Stimulated activated memory B cell treated with anti-CD40 and anti-IgM and Interleukin-4, amounts not matched to agents 10 μg/mL and 1 μg/mL and 100 μg/mL, for 72 hours (primary cell): ENCODE data around the gene LRRC27.

ENCODE experiments used
- ATAC-seq: fragments of 150-1000 bp; cut with Tn5 transposase; 2 replicates; pipeline ENCODE4 v1.10.0; 2021
- H3K27ac Mint-ChIP-seq: one replicate; pipeline ENCODE4 v1.8.0; 2022; ENCODE audit warnings: mild to moderate bottlenecking, mixed read lengths
- H3K27me3 Mint-ChIP-seq: one replicate; pipeline ENCODE4 v1.8.0; 2022; ENCODE audit warnings: mixed read lengths
- H3K36me3 Mint-ChIP-seq: one replicate; pipeline ENCODE4 v1.8.0; 2022; ENCODE audit warnings: mixed read lengths
- H3K4me1 Mint-ChIP-seq: one replicate; pipeline ENCODE4 v1.8.0; 2022; ENCODE audit warnings: mixed read lengths
- H3K4me3 Mint-ChIP-seq: one replicate; pipeline ENCODE4 v1.8.0; 2022; ENCODE audit warnings: mild to moderate bottlenecking, moderate library complexity, mixed read lengths
- H3K9me3 Mint-ChIP-seq: one replicate; pipeline ENCODE4 v1.8.0; 2022; ENCODE audit warnings: mixed read lengths

LRRC27 gene

DNA sequence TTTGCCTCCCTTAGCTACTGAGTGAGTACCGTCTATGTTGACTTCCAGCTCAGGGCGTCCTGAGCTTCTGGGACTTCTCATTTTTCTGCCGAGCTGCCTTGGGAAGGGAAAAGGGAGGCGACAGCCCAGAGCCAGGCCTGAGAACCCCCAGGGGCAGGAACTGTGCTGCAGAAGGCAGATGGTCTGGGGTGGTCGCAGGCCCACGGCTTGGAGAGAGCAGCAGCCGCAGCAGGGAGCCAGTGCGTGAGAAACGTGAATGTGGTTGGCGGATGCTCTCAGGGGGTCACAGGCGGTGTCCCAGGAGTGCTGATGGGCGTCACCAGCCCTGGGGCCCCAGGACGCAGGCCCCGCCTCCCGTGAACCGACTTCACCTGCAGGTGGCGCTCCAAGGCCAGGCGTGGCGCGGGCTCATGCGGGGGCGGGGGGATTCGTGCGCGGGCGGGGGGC is 55.8 kb downstream of the LRRC27 start:
- peak; percentile 82 for ATAC-seq
- Mint-ChIP-seq H3K27me3 (no peaks in the 10 kb centered on the region), H3K36me3 (no peaks in the 10 kb centered on the region), H3K27ac (peak overlapping the region; percentile 90), H3K9me3 (peaks cover 8% of the 10 kb centered on the region), H3K4me1 (peaks cover 20% of the 10 kb centered on the region), H3K4me3 (peak overlapping the region; percentile 73)

DNA sequence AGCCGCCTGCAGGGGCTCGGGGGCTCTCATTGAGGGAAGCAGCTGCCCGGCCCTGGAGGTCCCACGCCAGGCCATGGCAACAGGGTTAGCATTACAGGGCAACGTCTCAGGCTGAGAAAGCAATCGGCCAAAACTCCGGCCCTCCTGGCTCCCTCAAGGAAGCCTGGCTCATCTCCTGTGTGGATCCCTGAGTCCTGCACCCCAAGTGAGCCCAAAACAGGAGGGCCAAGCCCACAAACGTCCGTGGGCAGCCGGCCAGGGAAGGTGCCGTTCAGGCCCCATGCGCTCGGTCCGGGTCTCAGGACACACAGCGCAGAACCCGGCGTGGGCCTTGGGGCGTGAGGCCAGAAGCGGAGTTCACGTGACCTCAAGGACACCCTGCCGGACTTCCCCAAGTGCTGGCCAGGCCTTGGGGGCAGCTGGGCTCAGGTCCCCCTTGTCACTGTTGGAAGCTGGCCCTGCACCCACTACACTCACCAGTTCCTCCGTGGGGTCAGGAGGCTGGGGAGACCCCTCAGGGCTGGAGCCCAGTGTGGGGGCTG is 57.0 kb downstream of the LRRC27 start:
- H3K36me3 Mint-ChIP-seq = no peaks in the 10 kb centered on the region
- peak; percentile 13 for ATAC-seq
- no peak overlapping the region for H3K4me3 Mint-ChIP-seq
- peaks cover 8% of the 10 kb centered on the region for H3K9me3 Mint-ChIP-seq
- H3K27me3 Mint-ChIP-seq = no peaks in the 10 kb centered on the region
- peaks cover 29% of the 10 kb centered on the region for H3K4me1 Mint-ChIP-seq
- H3K27ac Mint-ChIP-seq = peak overlapping the region; percentile 25

DNA sequence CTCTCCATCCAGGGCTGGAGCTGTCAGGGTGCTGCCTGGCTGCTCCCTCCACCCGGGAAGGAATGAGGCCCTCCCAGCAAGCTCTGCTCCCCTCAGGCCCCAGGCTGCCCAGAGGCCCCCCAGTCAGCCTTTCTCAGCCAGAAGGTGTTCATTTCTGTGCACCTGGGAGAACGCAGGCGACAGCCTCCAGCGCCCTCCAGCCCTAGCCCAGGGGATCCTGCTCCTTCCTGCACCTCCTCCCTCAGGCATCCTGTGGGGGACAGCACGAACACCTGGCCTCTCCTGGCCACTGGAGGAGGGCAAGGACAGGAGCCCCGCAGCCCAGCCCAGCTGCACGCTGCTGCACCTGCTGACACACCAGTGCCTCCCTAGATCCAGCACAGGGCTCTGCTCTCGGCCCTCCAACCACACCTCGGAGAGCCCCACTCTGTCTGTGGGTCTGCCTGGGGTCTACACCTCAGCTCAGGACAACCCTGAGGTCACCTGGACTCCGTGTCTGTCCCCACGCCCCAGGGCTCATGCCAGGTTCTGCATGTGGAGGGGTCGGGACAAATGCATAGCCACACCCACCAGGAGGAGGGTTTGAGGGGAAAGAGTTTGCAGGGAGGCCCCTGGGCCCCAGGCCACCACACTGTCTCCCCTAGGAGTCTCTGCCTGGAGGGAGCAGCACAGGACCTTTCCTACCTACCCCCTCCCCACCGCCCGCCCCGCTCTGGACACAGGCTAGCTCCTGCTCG is 57.6 kb downstream of the LRRC27 start:
- Mint-ChIP-seq H3K27ac (peak overlapping the region; percentile 25), H3K27me3 (no peaks in the 10 kb centered on the region)

DNA sequence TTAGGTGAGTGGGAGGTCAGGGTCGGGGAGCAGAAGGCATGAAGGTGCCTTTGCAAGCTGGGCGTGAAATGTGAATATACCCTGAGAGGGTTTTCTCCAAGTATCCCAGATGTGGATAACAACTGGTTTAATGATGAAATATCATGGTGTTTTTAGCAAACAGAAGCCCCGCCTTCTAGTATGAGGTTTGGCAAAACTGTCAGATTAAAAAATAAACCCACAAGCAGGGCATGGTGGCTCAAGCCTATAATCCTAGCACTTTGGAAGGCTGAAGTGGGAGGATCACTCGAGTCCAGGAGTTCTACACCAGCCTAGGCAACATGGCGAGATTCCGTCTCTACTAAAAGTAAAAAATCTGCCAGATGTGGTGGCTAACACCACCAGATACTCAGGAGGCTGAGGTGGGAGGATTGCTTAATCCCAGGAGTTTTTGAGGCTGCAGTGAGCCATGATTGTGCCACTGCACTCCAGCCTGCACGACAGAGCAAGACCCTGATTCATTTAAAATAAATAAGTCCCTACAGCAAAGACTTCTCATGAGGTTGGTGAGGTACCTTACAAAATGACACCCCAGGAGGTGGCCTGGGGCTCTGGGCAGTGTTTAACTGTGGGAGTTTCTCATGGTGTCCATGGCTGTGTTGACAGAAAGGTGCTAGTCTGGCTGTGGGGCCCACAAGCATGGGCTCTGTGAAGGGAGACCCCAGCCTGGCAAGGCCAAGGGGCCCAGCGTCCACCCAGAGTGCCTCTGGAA is 58.4 kb downstream of the LRRC27 start:
- no peaks in the 10 kb centered on the region for H3K27me3 Mint-ChIP-seq
- H3K27ac Mint-ChIP-seq = no peak overlapping the region
- peaks cover 43% of the 10 kb centered on the region for H3K4me1 Mint-ChIP-seq
- H3K36me3 Mint-ChIP-seq = no peaks in the 10 kb centered on the region
- no peak overlapping the region for H3K4me3 Mint-ChIP-seq
- no peak for ATAC-seq
- peaks cover 8% of the 10 kb centered on the region for H3K9me3 Mint-ChIP-seq

More for the DNA sequence above, 57.6 kb downstream of the LRRC27 start:
- H3K36me3 Mint-ChIP-seq = no peaks in the 10 kb centered on the region
- H3K4me3 Mint-ChIP-seq = no peak overlapping the region
- no peak for ATAC-seq
- peaks cover 36% of the 10 kb centered on the region for H3K4me1 Mint-ChIP-seq
- peaks cover 8% of the 10 kb centered on the region for H3K9me3 Mint-ChIP-seq

DNA sequence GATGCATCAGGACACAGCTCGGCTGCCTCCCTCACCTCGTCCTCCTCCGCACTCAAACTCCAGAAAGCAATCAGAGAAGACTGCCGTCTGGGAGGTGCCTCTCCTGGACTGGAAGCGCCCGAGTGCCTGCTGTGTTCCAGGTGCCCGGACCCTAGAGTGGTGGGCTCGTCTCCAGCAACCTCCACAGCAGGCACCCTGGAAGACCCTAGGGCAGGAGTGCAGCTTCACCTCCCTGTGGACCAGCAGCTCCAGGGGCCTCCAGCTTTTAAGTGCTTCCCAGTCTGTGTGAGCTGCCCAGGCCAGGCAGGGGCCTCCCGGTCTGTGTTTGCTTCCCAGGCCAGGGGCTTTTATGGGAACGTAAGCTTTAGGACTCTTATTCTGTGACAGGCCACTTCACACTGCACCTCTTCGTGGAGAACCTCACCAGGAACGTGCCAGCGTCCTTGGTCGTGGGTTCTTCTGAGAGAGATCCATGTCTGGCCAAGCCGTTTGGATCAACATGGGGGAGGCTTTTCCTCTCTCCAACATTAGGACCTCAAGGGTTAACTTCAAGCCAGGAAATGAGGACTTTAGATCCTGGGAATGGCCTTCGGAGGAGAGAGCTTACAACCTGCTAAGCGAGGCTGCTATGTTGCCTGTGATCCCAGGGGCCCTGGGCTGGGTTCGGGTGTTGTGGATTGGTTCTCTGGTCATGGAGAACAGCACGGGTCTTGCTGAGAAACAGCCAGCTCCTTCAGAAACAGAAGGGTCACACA is 59.1 kb downstream of the LRRC27 start:
- no peak for ATAC-seq
- Mint-ChIP-seq H3K4me3 (no peak overlapping the region), H3K9me3 (peaks cover 8% of the 10 kb centered on the region), H3K4me1 (peaks cover 45% of the 10 kb centered on the region), H3K27ac (no peak overlapping the region), H3K27me3 (no peaks in the 10 kb centered on the region), H3K36me3 (no peaks in the 10 kb centered on the region)

DNA sequence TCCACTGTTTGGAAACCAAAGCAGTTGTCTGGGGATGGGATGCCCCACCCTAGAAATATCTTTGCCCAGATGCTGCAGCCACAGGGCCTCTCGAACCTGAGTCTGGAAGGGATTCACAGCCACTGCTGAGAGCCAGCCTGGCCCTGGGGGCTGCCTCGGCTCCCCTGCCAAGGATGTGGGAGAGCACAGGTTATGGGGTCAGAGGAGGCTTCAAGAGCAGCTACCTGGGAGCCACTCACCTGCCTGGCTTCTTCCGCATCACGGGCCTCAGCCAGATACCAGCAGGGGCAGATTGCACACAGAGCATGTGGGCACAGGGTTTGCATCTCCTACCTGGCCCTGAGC is 59.7 kb downstream of the LRRC27 start:
- H3K9me3 Mint-ChIP-seq = peaks cover 8% of the 10 kb centered on the region
- peaks cover 44% of the 10 kb centered on the region for H3K4me1 Mint-ChIP-seq
- no peak overlapping the region for H3K4me3 Mint-ChIP-seq
- no peak overlapping the region for H3K27ac Mint-ChIP-seq
- no peaks in the 10 kb centered on the region for H3K27me3 Mint-ChIP-seq
- no peaks in the 10 kb centered on the region for H3K36me3 Mint-ChIP-seq
- ATAC-seq = no peak

DNA sequence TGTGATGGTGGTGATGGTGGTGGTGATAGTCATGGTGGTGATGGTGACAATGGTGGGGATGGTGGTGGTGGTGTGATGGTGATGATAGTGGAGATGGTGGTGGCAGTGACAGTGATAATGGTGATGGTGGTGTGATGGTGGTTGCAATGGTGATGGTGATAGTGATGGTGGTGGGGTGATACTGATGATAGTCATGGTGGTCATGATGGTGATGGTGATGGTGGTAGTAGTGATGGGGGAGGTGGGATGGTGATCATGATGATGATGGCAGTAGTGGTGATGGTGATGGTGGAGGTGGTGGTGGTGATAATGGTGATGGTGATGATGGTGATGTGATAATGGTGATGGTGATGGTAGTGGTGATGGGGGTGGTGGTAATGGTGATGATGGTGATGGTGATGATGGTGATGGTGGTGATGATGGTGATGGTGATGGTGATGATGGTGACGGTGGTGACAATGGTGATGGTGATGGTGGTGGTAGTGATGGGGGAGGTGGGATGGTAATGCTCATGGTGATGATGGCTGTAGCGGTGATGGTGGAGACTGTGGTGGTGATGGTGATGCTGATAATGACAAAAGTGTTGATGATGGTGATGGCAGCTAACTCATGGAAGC is 60.3 kb downstream of the LRRC27 start:
- Mint-ChIP-seq H3K27ac (peak overlapping the region; percentile 74), H3K27me3 (no peaks in the 10 kb centered on the region), H3K4me3 (no peak overlapping the region), H3K4me1 (peaks cover 37% of the 10 kb centered on the region), H3K36me3 (no peaks in the 10 kb centered on the region), H3K9me3 (peaks cover 8% of the 10 kb centered on the region)
- ATAC-seq = no peak

DNA sequence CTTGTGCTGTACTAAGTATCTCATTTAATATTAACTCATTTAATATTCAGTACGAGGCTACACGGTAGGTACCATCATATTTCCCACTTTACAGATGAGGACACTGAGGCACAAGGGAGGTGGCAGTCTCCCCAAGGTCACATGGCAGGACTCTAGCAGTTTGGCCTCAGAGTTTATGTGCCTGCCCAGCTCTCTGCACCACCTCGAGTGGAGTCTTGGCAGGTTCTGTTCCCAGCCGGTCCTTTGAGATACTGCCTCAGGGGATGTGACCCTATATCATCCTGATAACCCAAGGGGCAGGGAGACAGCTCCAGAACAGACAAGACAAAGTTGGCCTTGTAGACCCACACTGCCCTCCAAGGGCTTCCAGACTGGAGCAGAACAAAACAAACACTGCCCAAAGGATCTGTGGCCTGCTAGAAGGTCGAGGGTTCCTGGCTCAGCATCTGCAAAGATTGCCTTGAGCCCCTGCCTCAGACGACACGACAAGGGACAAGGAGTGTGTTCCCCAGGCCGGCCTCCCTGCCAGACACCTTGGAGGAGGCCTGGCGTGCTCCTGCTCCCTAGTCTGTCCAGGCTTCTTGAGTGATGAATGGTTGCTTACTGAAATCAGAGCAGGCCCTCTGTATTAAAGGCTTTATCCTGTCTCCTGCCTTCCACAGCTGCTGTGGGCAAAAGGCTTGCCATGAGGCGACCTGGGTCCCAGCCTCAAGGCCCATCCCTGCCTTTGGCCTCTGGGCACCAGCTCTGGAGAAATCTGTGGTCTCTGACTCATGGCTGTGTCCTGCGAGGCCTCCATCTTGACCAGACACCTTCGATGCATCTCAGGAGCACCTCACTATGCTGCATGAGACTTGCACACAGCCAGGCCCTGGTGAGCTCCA is 61.1 kb downstream of the LRRC27 start:
- Mint-ChIP-seq H3K36me3 (no peaks in the 10 kb centered on the region), H3K4me3 (no peak overlapping the region)

DNA sequence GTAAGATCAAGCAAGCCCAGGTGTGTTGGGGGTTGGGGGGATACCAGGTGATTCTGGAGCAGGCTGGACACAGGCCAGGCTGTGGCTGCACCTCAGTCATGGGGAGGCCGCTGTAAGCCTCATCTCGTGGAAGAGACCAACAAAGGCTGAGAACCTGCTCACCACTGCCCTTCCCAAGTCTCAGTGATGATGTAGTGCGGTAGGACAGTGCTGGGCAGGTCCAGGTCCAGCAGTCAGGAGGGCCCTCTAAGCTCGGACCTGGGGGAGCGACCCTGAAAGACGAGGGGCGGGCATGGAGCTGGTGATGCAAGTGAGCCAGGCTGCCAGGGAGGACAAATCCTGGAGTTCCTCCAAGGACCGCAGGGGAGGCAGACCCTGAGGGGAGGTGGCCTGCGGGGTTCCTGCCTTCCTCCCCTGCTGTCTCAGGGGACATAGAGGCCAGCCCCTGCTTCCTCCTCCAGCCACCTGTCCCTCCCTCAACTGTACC is 61.7 kb downstream of the LRRC27 start:
- no peak for ATAC-seq
- no peaks in the 10 kb centered on the region for H3K36me3 Mint-ChIP-seq
- no peaks in the 10 kb centered on the region for H3K27me3 Mint-ChIP-seq
- H3K4me3 Mint-ChIP-seq = no peak overlapping the region
- peaks cover 44% of the 10 kb centered on the region for H3K4me1 Mint-ChIP-seq
- peak overlapping the region; percentile 74 for H3K27ac Mint-ChIP-seq
- H3K9me3 Mint-ChIP-seq = peaks cover 8% of the 10 kb centered on the region

More for the DNA sequence above, 61.1 kb downstream of the LRRC27 start:
- ATAC-seq = no peak
- Mint-ChIP-seq H3K4me1 (peaks cover 37% of the 10 kb centered on the region), H3K27ac (peak overlapping the region; percentile 74), H3K27me3 (no peaks in the 10 kb centered on the region), H3K9me3 (peaks cover 8% of the 10 kb centered on the region)

DNA sequence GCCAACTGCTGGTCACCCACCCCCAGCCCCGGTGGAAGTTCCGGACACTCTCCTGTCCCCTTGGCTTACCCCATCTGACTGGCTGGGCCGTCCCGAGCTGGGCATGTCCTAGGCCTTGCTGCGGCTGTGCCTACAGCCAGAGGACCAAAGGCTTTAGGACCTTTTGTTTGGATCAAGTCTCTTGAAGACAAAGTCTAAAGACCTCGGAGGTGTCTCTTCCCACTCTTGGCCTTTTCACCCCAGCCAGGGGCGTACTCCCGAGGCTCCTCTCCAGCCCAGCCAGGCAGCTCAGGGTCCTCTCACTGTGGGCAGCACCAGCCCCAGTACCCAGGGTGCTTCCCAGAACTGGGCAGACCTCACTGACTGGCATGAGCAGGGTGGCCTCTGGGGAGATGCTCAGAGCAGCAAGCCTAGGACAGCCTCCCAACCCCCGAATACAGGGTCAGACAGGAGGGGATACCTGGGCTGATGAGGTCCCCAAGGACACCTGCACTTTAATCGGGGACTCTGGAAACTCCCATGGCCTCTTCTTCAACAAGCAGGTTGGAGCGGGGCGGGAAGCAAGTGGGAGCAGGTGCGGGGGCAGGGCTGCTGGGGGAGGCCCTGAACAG is 62.3 kb downstream of the LRRC27 start:
- H3K4me1 Mint-ChIP-seq = peaks cover 48% of the 10 kb centered on the region
- ATAC-seq = no peak
- H3K4me3 Mint-ChIP-seq = peak overlapping the region; percentile 30
- no peaks in the 10 kb centered on the region for H3K36me3 Mint-ChIP-seq
- no peaks in the 10 kb centered on the region for H3K27me3 Mint-ChIP-seq
- H3K9me3 Mint-ChIP-seq = peaks cover 8% of the 10 kb centered on the region
- peak overlapping the region; percentile 74 for H3K27ac Mint-ChIP-seq

DNA sequence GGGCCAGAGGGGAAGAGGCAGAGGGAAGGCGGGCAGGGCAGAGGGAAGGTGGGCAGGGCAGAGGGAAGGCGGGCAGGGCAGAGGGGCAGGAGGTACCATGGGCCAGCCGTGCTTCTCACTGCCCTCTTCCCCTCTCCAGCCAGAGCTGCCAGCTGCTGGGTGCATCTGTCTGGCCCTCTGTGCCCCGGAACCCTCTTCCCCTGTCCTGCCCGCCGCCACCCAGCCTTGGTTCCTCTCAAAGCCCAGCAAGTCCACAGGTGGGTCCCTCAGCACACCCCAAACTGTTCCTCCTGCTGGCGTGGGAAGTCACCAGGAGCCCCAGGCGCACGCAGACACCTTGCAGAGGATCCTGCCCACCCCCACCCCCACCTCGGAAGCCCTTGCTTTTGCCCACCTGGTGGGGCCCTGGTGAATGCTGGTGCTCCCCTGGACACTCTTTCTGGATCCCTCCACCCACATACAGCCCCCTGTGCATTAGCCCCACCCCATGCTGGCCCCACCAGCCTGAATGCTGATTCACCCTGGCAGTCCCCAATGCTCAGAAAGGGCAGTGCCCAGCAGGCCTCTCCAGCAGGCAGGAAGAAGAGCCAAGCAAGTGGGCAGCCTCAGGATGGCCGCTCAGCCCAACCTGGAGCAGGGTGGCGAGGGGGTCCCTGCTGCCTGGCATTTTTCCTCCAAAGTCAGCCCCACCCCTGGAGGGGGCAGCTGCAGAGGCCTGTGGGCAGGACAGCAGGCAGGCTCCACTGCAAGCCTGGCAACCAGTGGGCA is 63.1 kb downstream of the LRRC27 start:
- no peak for ATAC-seq
- Mint-ChIP-seq H3K9me3 (peaks cover 8% of the 10 kb centered on the region), H3K4me1 (peaks cover 52% of the 10 kb centered on the region), H3K4me3 (peak overlapping the region; percentile 59), H3K27ac (peak overlapping the region; percentile 74), H3K36me3 (no peaks in the 10 kb centered on the region), H3K27me3 (no peaks in the 10 kb centered on the region)

DNA sequence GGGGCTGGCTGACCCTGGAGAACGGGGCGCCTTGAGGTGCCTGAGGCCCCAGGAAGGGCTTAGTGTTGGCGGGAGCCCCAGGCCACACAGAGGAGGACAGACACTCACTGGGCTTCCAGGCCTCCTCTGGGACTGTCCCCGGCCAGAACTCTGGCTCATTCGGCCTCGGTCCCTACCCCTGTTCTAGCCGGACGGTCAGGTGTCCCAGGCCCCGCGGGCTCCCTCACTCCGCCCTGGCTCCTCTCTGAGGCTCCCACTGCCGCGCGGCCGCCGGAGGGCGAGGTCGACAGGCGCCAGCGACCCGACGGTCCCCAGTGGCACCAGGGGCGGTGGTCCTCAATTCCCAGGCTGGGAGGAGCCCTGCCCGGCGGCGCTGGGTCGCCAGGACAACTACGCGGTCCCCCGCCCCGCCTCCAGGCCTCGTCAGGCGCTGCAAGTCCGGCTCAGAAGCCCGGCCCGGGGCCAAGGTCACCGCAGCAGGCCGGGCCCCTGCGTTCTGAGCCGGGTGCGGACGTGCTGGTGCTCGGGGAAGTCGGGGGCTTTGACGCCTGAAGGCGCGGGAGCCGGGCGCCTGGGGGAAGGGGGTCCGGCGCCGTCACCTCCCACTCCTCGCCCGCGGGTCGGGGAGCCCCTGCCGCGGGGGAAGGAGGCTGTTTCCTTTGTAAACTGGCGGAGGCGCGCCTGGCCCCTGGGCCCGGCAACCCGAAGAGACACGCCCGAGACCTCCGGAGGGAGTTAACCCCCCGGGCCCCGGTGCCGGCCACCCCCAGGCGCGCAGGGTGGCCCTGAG is 63.9 kb downstream of the LRRC27 start:
- peak; percentile 11 for ATAC-seq
- peaks cover 8% of the 10 kb centered on the region for H3K9me3 Mint-ChIP-seq
- no peaks in the 10 kb centered on the region for H3K27me3 Mint-ChIP-seq
- peaks cover 60% of the 10 kb centered on the region for H3K4me1 Mint-ChIP-seq
- H3K36me3 Mint-ChIP-seq = no peaks in the 10 kb centered on the region
- H3K4me3 Mint-ChIP-seq = peak overlapping the region; percentile 59
- H3K27ac Mint-ChIP-seq = peak overlapping the region; percentile 74
